ENCODE data around the gene ZNRF3.

The ZNRF3 gene

GRCh38 chr22:28918550-28919271 lies 35.3 kb downstream of the ZNRF3 start:
- Histone ChIP-seq H3K4me1 (ENCODE audit: insufficient read depth, low read length) (peaks cover 34% of the 10 kb centered on the region), H2AFZ (ENCODE audit: low read depth, low read length) (no peak overlapping the region), H3K4me3 (ENCODE audit: low read length) (no peak overlapping the region), H3K36me3 (ENCODE audit: insufficient read depth, low read length) (no peaks in the 10 kb centered on the region), H3K27me3 (ENCODE audit: insufficient read depth, low read length) (no peaks in the 10 kb centered on the region), H3K9me3 (ENCODE audit: low read length) (no peaks in the 10 kb centered on the region)

- no peak overlapping the region for H2AFZ ChIP-seq (ENCODE audit: low read depth, low read length)
- H3K9me3 ChIP-seq (ENCODE audit: low read length) = no peaks in the 10 kb centered on the region
- no peaks in the 10 kb centered on the region for H3K36me3 ChIP-seq (ENCODE audit: insufficient read depth, low read length)
- H3K4me3 ChIP-seq (ENCODE audit: low read length) = no peak overlapping the region
- H3K4me1 ChIP-seq (ENCODE audit: insufficient read depth, low read length) = peaks cover 34% of the 10 kb centered on the region
- H3K27me3 ChIP-seq (ENCODE audit: insufficient read depth, low read length) = no peaks in the 10 kb centered on the region
Observed at GRCh38 chr22:28920757-28921584, 37.6 kb downstream of the ZNRF3 start.

GRCh38 chr22:28921585-28921879 lies 38.2 kb downstream of the ZNRF3 start:
- Histone ChIP-seq H3K9me3 (ENCODE audit: low read length) (no peaks in the 10 kb centered on the region), H2AFZ (ENCODE audit: low read depth, low read length) (no peak overlapping the region), H3K4me3 (ENCODE audit: low read length) (no peak overlapping the region), H3K36me3 (ENCODE audit: insufficient read depth, low read length) (no peaks in the 10 kb centered on the region), H3K4me1 (ENCODE audit: insufficient read depth, low read length) (peaks cover 28% of the 10 kb centered on the region), H3K27me3 (ENCODE audit: insufficient read depth, low read length) (no peaks in the 10 kb centered on the region)

GRCh38 chr22:28922540-28923244 lies 39.3 kb downstream of the ZNRF3 start:
- Histone ChIP-seq H3K9me3 (ENCODE audit: low read length) (no peaks in the 10 kb centered on the region), H2AFZ (ENCODE audit: low read depth, low read length) (no peak overlapping the region), H3K27me3 (ENCODE audit: insufficient read depth, low read length) (no peaks in the 10 kb centered on the region), H3K4me3 (ENCODE audit: low read length) (no peak overlapping the region), H3K36me3 (ENCODE audit: insufficient read depth, low read length) (no peaks in the 10 kb centered on the region), H3K4me1 (ENCODE audit: insufficient read depth, low read length) (peaks cover 17% of the 10 kb centered on the region)

GRCh38 chr22:28923826-28924732 lies 40.7 kb downstream of the ZNRF3 start:
- peaks cover 3% of the 10 kb centered on the region for H3K4me1 ChIP-seq (ENCODE audit: insufficient read depth, low read length)
- no peak overlapping the region for H2AFZ ChIP-seq (ENCODE audit: low read depth, low read length)
- H3K9me3 ChIP-seq (ENCODE audit: low read length) = no peaks in the 10 kb centered on the region
- no peaks in the 10 kb centered on the region for H3K36me3 ChIP-seq (ENCODE audit: insufficient read depth, low read length)
- no peaks in the 10 kb centered on the region for H3K27me3 ChIP-seq (ENCODE audit: insufficient read depth, low read length)
- no peak overlapping the region for H3K4me3 ChIP-seq (ENCODE audit: low read length)

GRCh38 chr22:28925916-28926315 lies 42.5 kb downstream of the ZNRF3 start:
- Histone ChIP-seq H2AFZ (ENCODE audit: low read depth, low read length) (no peak overlapping the region), H3K4me3 (ENCODE audit: low read length) (no peak overlapping the region), H3K4me1 (ENCODE audit: insufficient read depth, low read length) (peaks cover 3% of the 10 kb centered on the region), H3K36me3 (ENCODE audit: insufficient read depth, low read length) (no peaks in the 10 kb centered on the region), H3K27me3 (ENCODE audit: insufficient read depth, low read length) (no peaks in the 10 kb centered on the region), H3K9me3 (ENCODE audit: low read length) (no peaks in the 10 kb centered on the region)

- Histone ChIP-seq H3K36me3 (ENCODE audit: insufficient read depth, low read length) (no peaks in the 10 kb centered on the region), H3K9me3 (ENCODE audit: low read length) (no peaks in the 10 kb centered on the region), H3K27me3 (ENCODE audit: insufficient read depth, low read length) (no peaks in the 10 kb centered on the region), H3K4me1 (ENCODE audit: insufficient read depth, low read length) (no peaks in the 10 kb centered on the region), H2AFZ (ENCODE audit: low read depth, low read length) (no peak overlapping the region), H3K4me3 (ENCODE audit: low read length) (no peak overlapping the region)
Observed at GRCh38 chr22:28927630-28928029, 44.3 kb downstream of the ZNRF3 start.

GRCh38 chr22:28929197-28929596 lies 45.8 kb downstream of the ZNRF3 start:
- Histone ChIP-seq H3K36me3 (ENCODE audit: insufficient read depth, low read length) (no peaks in the 10 kb centered on the region), H3K4me1 (ENCODE audit: insufficient read depth, low read length) (peaks cover 5% of the 10 kb centered on the region), H3K9me3 (ENCODE audit: low read length) (no peaks in the 10 kb centered on the region), H3K27me3 (ENCODE audit: insufficient read depth, low read length) (no peaks in the 10 kb centered on the region), H3K4me3 (ENCODE audit: low read length) (no peak overlapping the region), H2AFZ (ENCODE audit: low read depth, low read length) (no peak overlapping the region)

GRCh38 chr22:28930357-28931007 lies 47.1 kb downstream of the ZNRF3 start:
- H3K27me3 ChIP-seq (ENCODE audit: insufficient read depth, low read length) = no peaks in the 10 kb centered on the region
- no peaks in the 10 kb centered on the region for H3K36me3 ChIP-seq (ENCODE audit: insufficient read depth, low read length)
- no peak overlapping the region for H3K4me3 ChIP-seq (ENCODE audit: low read length)
- H3K4me1 ChIP-seq (ENCODE audit: insufficient read depth, low read length) = peaks cover 5% of the 10 kb centered on the region
- no peaks in the 10 kb centered on the region for H3K9me3 ChIP-seq (ENCODE audit: low read length)
- H2AFZ ChIP-seq (ENCODE audit: low read depth, low read length) = no peak overlapping the region

- H3K36me3 ChIP-seq (ENCODE audit: insufficient read depth, low read length) = no peaks in the 10 kb centered on the region
- no peaks in the 10 kb centered on the region for H3K27me3 ChIP-seq (ENCODE audit: insufficient read depth, low read length)
- H3K4me3 ChIP-seq (ENCODE audit: low read length) = no peak overlapping the region
- H3K9me3 ChIP-seq (ENCODE audit: low read length) = no peaks in the 10 kb centered on the region
- H2AFZ ChIP-seq (ENCODE audit: low read depth, low read length) = no peak overlapping the region
- peaks cover 5% of the 10 kb centered on the region for H3K4me1 ChIP-seq (ENCODE audit: insufficient read depth, low read length)
Observed at GRCh38 chr22:28931844-28932567, 48.6 kb downstream of the ZNRF3 start.

GRCh38 chr22:28933321-28933720 lies 49.9 kb downstream of the ZNRF3 start:
- Histone ChIP-seq H3K27me3 (ENCODE audit: insufficient read depth, low read length) (no peaks in the 10 kb centered on the region), H3K4me1 (ENCODE audit: insufficient read depth, low read length) (peaks cover 5% of the 10 kb centered on the region), H3K36me3 (ENCODE audit: insufficient read depth, low read length) (no peaks in the 10 kb centered on the region), H3K4me3 (ENCODE audit: low read length) (no peak overlapping the region), H2AFZ (ENCODE audit: low read depth, low read length) (no peak overlapping the region), H3K9me3 (ENCODE audit: low read length) (no peaks in the 10 kb centered on the region)

GRCh38 chr22:28934026-28934425 lies 50.7 kb downstream of the ZNRF3 start:
- Histone ChIP-seq H3K27me3 (ENCODE audit: insufficient read depth, low read length) (no peaks in the 10 kb centered on the region), H3K9me3 (ENCODE audit: low read length) (no peaks in the 10 kb centered on the region), H3K4me3 (ENCODE audit: low read length) (no peak overlapping the region), H3K4me1 (ENCODE audit: insufficient read depth, low read length) (peaks cover 5% of the 10 kb centered on the region), H3K36me3 (ENCODE audit: insufficient read depth, low read length) (no peaks in the 10 kb centered on the region), H2AFZ (ENCODE audit: low read depth, low read length) (no peak overlapping the region)
